GM20000 (cell line): Measurements from ENCODE around the gene SUSD6.

Experiments used
- DNase-seq: peaks from one replicate; pipeline ENCODE4 v3.0.0; 2012; ENCODE audit warnings: low spot score
- CTCF ChIP-seq: IDR thresholded peaks from 2 replicates; pipeline ENCODE4 v1.5.1; 2012; ENCODE audit warnings: mild to moderate bottlenecking, control low read depth; ENCODE audit errors: extremely low read depth, missing control alignments

SUSD6 gene

GRCh38 chr14:69610020-69610873 lies 1.1 kb upstream of the SUSD6 start:
- TF ChIP-seq CTCF = no peak
- no peak for DNase-seq

- TF ChIP-seq CTCF = no peak
- DNase-seq = no peak
Observed at GRCh38 chr14:69610874-69611171, 573 bp upstream of the SUSD6 start.

- DNase-seq = no peak
- TF ChIP-seq CTCF = no peak
Observed at GRCh38 chr14:69612014-69612782, 802 bp downstream of the SUSD6 start.

GRCh38 chr14:69612783-69613130 lies 1.4 kb downstream of the SUSD6 start:
- no peak for DNase-seq
- no peak for TF ChIP-seq CTCF

GRCh38 chr14:69613312-69614073 lies 2.1 kb downstream of the SUSD6 start:
- DNase-seq = no peak
- no peak for TF ChIP-seq CTCF

GRCh38 chr14:69614592-69614991 lies 3.2 kb downstream of the SUSD6 start:
- no peak for TF ChIP-seq CTCF
- DNase-seq = no peak

GRCh38 chr14:69615121-69615495 lies 3.7 kb downstream of the SUSD6 start:
- DNase-seq = no peak
- no peak for TF ChIP-seq CTCF
